Cerebellar nuclear complex (tissue), 1 donor: Measurements from ENCODE around the gene NEK9.

Experiments
- DNase-seq, 2 experiments: peaks; one replicate each; lab custom pipeline; 2025; lab: John Stamatoyannopoulos, UW

The NEK9 gene

DNA sequence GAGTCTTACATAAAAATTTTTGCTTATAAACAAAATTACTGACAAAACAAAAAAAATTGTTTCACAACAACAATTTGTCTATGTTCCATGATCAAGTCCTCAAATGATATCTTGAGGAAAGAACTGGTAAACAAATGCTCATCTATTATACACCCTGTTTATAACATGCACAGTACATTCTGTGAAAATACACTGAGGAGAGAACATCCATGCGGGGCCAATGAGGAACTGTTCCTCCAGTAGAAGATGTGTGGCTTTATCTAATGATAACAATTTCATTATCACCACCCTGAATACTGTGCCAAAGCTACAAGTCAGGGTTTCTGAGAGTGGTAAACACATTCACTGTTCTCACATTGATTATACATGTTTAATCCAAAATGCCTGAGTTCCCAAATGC is 86.3 kb downstream of the NEK9 start:
- DNase-seq: no peak

DNA sequence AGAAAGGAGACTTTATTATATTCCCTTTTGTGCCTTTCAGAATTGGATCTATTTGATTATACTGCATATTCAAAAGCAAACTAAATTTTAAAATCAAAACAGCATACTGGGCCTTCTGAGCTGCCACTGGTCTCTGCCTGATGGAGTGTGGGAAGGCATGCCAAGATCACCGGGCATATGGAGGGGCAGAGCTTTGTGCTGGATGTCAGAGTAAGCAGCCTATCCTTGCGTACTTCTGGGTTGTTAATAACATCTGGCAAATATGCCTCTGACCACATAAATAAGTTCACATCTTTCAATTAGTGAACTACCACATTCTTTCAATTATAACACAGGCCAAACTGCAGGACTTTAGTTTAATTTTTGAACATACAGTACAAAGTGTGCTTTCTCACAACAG is 93.9 kb downstream of the NEK9 start:
- DNase-seq: no peak

GRCh38 chr14:75030147-75030546 is 96.7 kb downstream of the NEK9 start:
- no peak for DNase-seq
